ENCODE results near the gene PRKACG.

PRKACG gene

GRCh38 chr9:69001921-69002320 lies 12.0 kb downstream of the PRKACG start:
- Histone ChIP-seq H3K36me3 (ENCODE audit: control insufficient read depth in 4 of 4, insufficient read depth in 4 of 4, low read length in 3 of 4) (peaks cover 0 to 2% (median under 1%) of the 10 kb centered on the region in 4 experiments), H3K9me3 (ENCODE audit: control extremely low read depth in 1 of 5, control insufficient read depth in 4 of 5, insufficient read depth in 2 of 5, low read depth in 1 of 5, low read length in 4 of 5) (no peaks in the 10 kb centered on the region), H3K27me3 (replicated peaks in 2 of 5; ENCODE audit: control insufficient read depth in 4 of 5, insufficient read depth in 5 of 5, low read length in 4 of 5) (no peaks in the 10 kb centered on the region), H3K4me1 (ENCODE audit: control extremely low read depth in 1 of 4, control insufficient read depth in 4 of 4, insufficient read depth in 4 of 4, low read length in 3 of 4) (peaks cover 14 to 28% (median 24%) of the 10 kb centered on the region in 4 experiments), H3K27ac (ENCODE audit: insufficient read depth in 1 of 2, low read depth in 1 of 2, low read length in 2 of 2, poor library complexity in 1 of 2, severe bottlenecking in 2 of 2) (no peak overlapping the region), H3K4me3 (ENCODE audit: control insufficient read depth in 1 of 7, extremely low read depth in 1 of 7, insufficient read depth in 4 of 7, low read depth in 2 of 7, low read length in 6 of 7) (no peak overlapping the region)
- POLR2A ChIA-PET, result no interaction called here
- 67% methylated on average over 7 of the region's 8 CpGs for WGBS (ENCODE audit: insufficient coverage)
- no peak for DNase-seq
- CTCF ChIA-PET, result interaction anchor here (0.7 to 1.7 kb wide), 9 partner anchors 9 to 420 kb away, joined by 3 to 8 read pairs (median 5); no protein-coding TSS in a partner anchor

- Histone ChIP-seq H3K9me3 (ENCODE audit: control extremely low read depth in 1 of 5, control insufficient read depth in 4 of 5, insufficient read depth in 2 of 5, low read depth in 1 of 5, low read length in 4 of 5) (no peaks in the 10 kb centered on the region), H3K4me1 (ENCODE audit: control extremely low read depth in 1 of 4, control insufficient read depth in 4 of 4, insufficient read depth in 4 of 4, low read length in 3 of 4) (peaks cover 20 to 47% (median 33%) of the 10 kb centered on the region in 4 experiments), H3K27ac (ENCODE audit: insufficient read depth in 1 of 2, low read depth in 1 of 2, low read length in 2 of 2, poor library complexity in 1 of 2, severe bottlenecking in 2 of 2) (no peak overlapping the region), H3K36me3 (ENCODE audit: control insufficient read depth in 4 of 4, insufficient read depth in 4 of 4, low read length in 3 of 4) (peaks cover 0 to 2% (median under 1%) of the 10 kb centered on the region in 4 experiments), H3K27me3 (replicated peaks in 2 of 5; ENCODE audit: control insufficient read depth in 4 of 5, insufficient read depth in 5 of 5, low read length in 4 of 5) (no peaks in the 10 kb centered on the region), H3K4me3 (ENCODE audit: control insufficient read depth in 1 of 7, extremely low read depth in 1 of 7, insufficient read depth in 4 of 7, low read depth in 2 of 7, low read length in 6 of 7) (no peak overlapping the region)
- CTCF ChIA-PET, result interaction anchor here (0.6 to 2.7 kb wide), 33 partner anchors 9 to 418 kb away, joined by 3 to 17 read pairs (median 4); partner anchors contain the start of gene PRKACG
- DNase-seq, result peak; percentile 82 to 87 (median 87)
- WGBS (ENCODE audit: insufficient coverage), result 36% methylated on average over 8 of the region's 10 CpGs
- POLR2A ChIA-PET, result no interaction called here
Observed at GRCh38 chr9:68999393-69000105, 14.4 kb downstream of the PRKACG start.

- no peak overlapping the region for H3K4me3 ChIP-seq (ENCODE audit: control insufficient read depth in 1 of 7, extremely low read depth in 1 of 7, insufficient read depth in 4 of 7, low read depth in 2 of 7, low read length in 6 of 7)
- peaks cover 20 to 47% (median 33%) of the 10 kb centered on the region in 4 experiments for H3K4me1 ChIP-seq (ENCODE audit: control extremely low read depth in 1 of 4, control insufficient read depth in 4 of 4, insufficient read depth in 4 of 4, low read length in 3 of 4)
- whole genome bisulfite sequencing (ENCODE audit: insufficient coverage), result 40% methylated on average over 5 of the region's 5 CpGs
- DNase-seq, result peak; percentile 56 to 92 (median 90)
- H3K36me3 ChIP-seq (ENCODE audit: control insufficient read depth in 4 of 4, insufficient read depth in 4 of 4, low read length in 3 of 4), result peaks cover 0 to 2% (median under 1%) of the 10 kb centered on the region in 4 experiments
- POLR2A ChIA-PET, result interaction anchor here (0.6 kb wide), 1 partner anchor 17 kb away, joined by 3 read pairs; no protein-coding TSS in a partner anchor
- no peaks in the 10 kb centered on the region for H3K9me3 ChIP-seq (ENCODE audit: control extremely low read depth in 1 of 5, control insufficient read depth in 4 of 5, insufficient read depth in 2 of 5, low read depth in 1 of 5, low read length in 4 of 5)
- no peak overlapping the region for H3K27ac ChIP-seq (ENCODE audit: insufficient read depth in 1 of 2, low read depth in 1 of 2, low read length in 2 of 2, poor library complexity in 1 of 2, severe bottlenecking in 2 of 2)
- CTCF ChIA-PET, result interaction anchor here (0.9 to 2.7 kb wide), 22 partner anchors 12 to 415 kb away, joined by 3 to 17 read pairs (median 4); partner anchors contain the start of gene PRKACG
- no peaks in the 10 kb centered on the region for H3K27me3 ChIP-seq (replicated peaks in 2 of 5; ENCODE audit: control insufficient read depth in 4 of 5, insufficient read depth in 5 of 5, low read length in 4 of 5)
Observed at GRCh38 chr9:68998812-68999211, 15.1 kb downstream of the PRKACG start.

- peaks cover 20 to 47% (median 33%) of the 10 kb centered on the region in 4 experiments for H3K4me1 ChIP-seq (ENCODE audit: control extremely low read depth in 1 of 4, control insufficient read depth in 4 of 4, insufficient read depth in 4 of 4, low read length in 3 of 4)
- no peaks in the 10 kb centered on the region for H3K27me3 ChIP-seq (replicated peaks in 2 of 5; ENCODE audit: control insufficient read depth in 4 of 5, insufficient read depth in 5 of 5, low read length in 4 of 5)
- no peak for DNase-seq
- 49% methylated on average over 4 of the region's 4 CpGs for WGBS (ENCODE audit: insufficient coverage)
- ChIA-PET CTCF (interaction anchor here (0.6 to 2.7 kb wide), 11 partner anchors 13 to 415 kb away, joined by 3 to 13 read pairs (median 4); no protein-coding TSS in a partner anchor), POLR2A (interaction anchor here (0.6 kb wide), 1 partner anchor 16 kb away, joined by 3 read pairs; no protein-coding TSS in a partner anchor)
- peaks cover 0 to 2% (median under 1%) of the 10 kb centered on the region in 4 experiments for H3K36me3 ChIP-seq (ENCODE audit: control insufficient read depth in 4 of 4, insufficient read depth in 4 of 4, low read length in 3 of 4)
- H3K27ac ChIP-seq (ENCODE audit: insufficient read depth in 1 of 2, low read depth in 1 of 2, low read length in 2 of 2, poor library complexity in 1 of 2, severe bottlenecking in 2 of 2), result no peak overlapping the region
- no peak overlapping the region for H3K4me3 ChIP-seq (ENCODE audit: control insufficient read depth in 1 of 7, extremely low read depth in 1 of 7, insufficient read depth in 4 of 7, low read depth in 2 of 7, low read length in 6 of 7)
- H3K9me3 ChIP-seq (ENCODE audit: control extremely low read depth in 1 of 5, control insufficient read depth in 4 of 5, insufficient read depth in 2 of 5, low read depth in 1 of 5, low read length in 4 of 5), result no peaks in the 10 kb centered on the region
Observed at GRCh38 chr9:68998385-68998784, 15.5 kb downstream of the PRKACG start.

GRCh38 chr9:68997666-68998065 lies 16.2 kb downstream of the PRKACG start:
- ChIA-PET CTCF (interaction anchor here (0.6 to 2.7 kb wide), 17 partner anchors 13 to 414 kb away, joined by 3 to 13 read pairs (median 4); a partner anchor contains a TSS), POLR2A (no interaction called here)
- H3K27me3 ChIP-seq (replicated peaks in 2 of 5; ENCODE audit: control insufficient read depth in 4 of 5, insufficient read depth in 5 of 5, low read length in 4 of 5), result no peaks in the 10 kb centered on the region
- H3K27ac ChIP-seq (ENCODE audit: insufficient read depth in 1 of 2, low read depth in 1 of 2, low read length in 2 of 2, poor library complexity in 1 of 2, severe bottlenecking in 2 of 2), result no peak overlapping the region
- DNase-seq, result no peak
- 95% methylated on average over 3 of the region's 3 CpGs for WGBS (ENCODE audit: insufficient coverage)
- no peaks in the 10 kb centered on the region for H3K9me3 ChIP-seq (ENCODE audit: control extremely low read depth in 1 of 5, control insufficient read depth in 4 of 5, insufficient read depth in 2 of 5, low read depth in 1 of 5, low read length in 4 of 5)
- peaks cover 20 to 47% (median 33%) of the 10 kb centered on the region in 4 experiments for H3K4me1 ChIP-seq (ENCODE audit: control extremely low read depth in 1 of 4, control insufficient read depth in 4 of 4, insufficient read depth in 4 of 4, low read length in 3 of 4)
- H3K36me3 ChIP-seq (ENCODE audit: control insufficient read depth in 4 of 4, insufficient read depth in 4 of 4, low read length in 3 of 4), result peaks cover 0 to 4% (median under 1%) of the 10 kb centered on the region in 4 experiments
- H3K4me3 ChIP-seq (ENCODE audit: control insufficient read depth in 1 of 7, extremely low read depth in 1 of 7, insufficient read depth in 4 of 7, low read depth in 2 of 7, low read length in 6 of 7), result no peak overlapping the region

GRCh38 chr9:68996462-68996861 lies 17.5 kb downstream of the PRKACG start:
- POLR2A ChIA-PET, result no interaction called here
- peaks cover 20 to 47% (median 33%) of the 10 kb centered on the region in 4 experiments for H3K4me1 ChIP-seq (ENCODE audit: control extremely low read depth in 1 of 4, control insufficient read depth in 4 of 4, insufficient read depth in 4 of 4, low read length in 3 of 4)
- 34% methylated on average over 4 of the region's 5 CpGs for WGBS (ENCODE audit: insufficient coverage)
- H3K36me3 ChIP-seq (ENCODE audit: control insufficient read depth in 4 of 4, insufficient read depth in 4 of 4, low read length in 3 of 4), result peaks cover 0 to 8% (median 5%) of the 10 kb centered on the region in 4 experiments
- H3K9me3 ChIP-seq (ENCODE audit: control extremely low read depth in 1 of 5, control insufficient read depth in 4 of 5, insufficient read depth in 2 of 5, low read depth in 1 of 5, low read length in 4 of 5), result no peaks in the 10 kb centered on the region
- no peaks in the 10 kb centered on the region for H3K27me3 ChIP-seq (replicated peaks in 2 of 5; ENCODE audit: control insufficient read depth in 4 of 5, insufficient read depth in 5 of 5, low read length in 4 of 5)
- H3K27ac ChIP-seq (ENCODE audit: insufficient read depth in 1 of 2, low read depth in 1 of 2, low read length in 2 of 2, poor library complexity in 1 of 2, severe bottlenecking in 2 of 2), result peak overlapping the region in 1 of 2 experiments; percentile 50
- CTCF ChIA-PET, result interaction anchor here (0.8 to 2.3 kb wide), 10 partner anchors 13 to 413 kb away, joined by 3 to 11 read pairs (median 4); a partner anchor contains a TSS
- peak in 2 of 3 donors; percentile 63 to 68 for DNase-seq
- H3K4me3 ChIP-seq (ENCODE audit: control insufficient read depth in 1 of 7, extremely low read depth in 1 of 7, insufficient read depth in 4 of 7, low read depth in 2 of 7, low read length in 6 of 7), result peak overlapping the region in 4 of 7 experiments; percentile 3 to 52 (median 10)

Data from common myeloid progenitor, CD34-positive (primary cell).